GM23338 (cell line): ENCODE measurements around the gene PCP4L1. TPM values are rescaled to one million over a fixed set of nuclear protein-coding genes. Genes with fewer than 3 reads are reported as not detected.

Experiments
- ATAC-seq: fragments of 200-7000 bp; cut with Tn5 transposase; 3 replicates; pipeline ENCODE4 v1.9.1; 2020
- DNase-seq: peaks from one replicate; pipeline ENCODE4 v3.0.0-alpha.2; 2015; ENCODE audit warnings: low spot score
- H2AFZ ChIP-seq: fragments of 200-600 bp; sonication (generic); 2 replicates; pipeline ENCODE4 v1.8.0; 2016; ENCODE audit warnings: antibody characterized with exemption, mild to moderate bottlenecking, moderate library complexity
- H3F3A ChIP-seq: fragments of 200-600 bp; sonication (generic); replicated peaks from 2 replicates; pipeline ENCODE4 v1.8.0; 2017; ENCODE audit warnings: antibody characterized with exemption, mixed run types, low read depth
- H3K27ac ChIP-seq: fragments of 200-600 bp; sonication (generic); 2 replicates; pipeline ENCODE4 v1.6.1; 2016; ENCODE audit warnings: low read depth
- H3K27me3 ChIP-seq: fragments of 200-600 bp; sonication (generic); 2 replicates; pipeline ENCODE4 v1.8.0; 2016; ENCODE audit warnings: mild to moderate bottlenecking, mixed run types, moderate library complexity; ENCODE audit not compliant: insufficient read depth
- H3K36me3 ChIP-seq: fragments of 200-600 bp; sonication (generic); 2 replicates; pipeline ENCODE4 v1.8.0; 2016; ENCODE audit warnings: mild to moderate bottlenecking; ENCODE audit not compliant: insufficient read depth
- H3K4me1 ChIP-seq: fragments of 200-600 bp; sonication (generic); 2 replicates; pipeline ENCODE4 v1.8.0; 2016; ENCODE audit warnings: mild to moderate bottlenecking, moderate library complexity; ENCODE audit not compliant: insufficient read depth
- H3K4me2 ChIP-seq: fragments of 200-600 bp; sonication (generic); 2 replicates; pipeline ENCODE4 v1.7.1; 2017; ENCODE audit warnings: mixed run types
- H3K4me3 ChIP-seq: fragments of 200-600 bp; sonication (generic); 2 replicates; pipeline ENCODE4 v1.6.1; 2016; ENCODE audit warnings: mixed run types
- H3K79me2 ChIP-seq: fragments of 200-600 bp; sonication (generic); replicated peaks from 2 replicates; pipeline ENCODE4 v1.8.0; 2017; ENCODE audit warnings: mild to moderate bottlenecking; ENCODE audit not compliant: insufficient read depth
- H3K9me2 ChIP-seq: fragments of 200-600 bp; sonication (generic); 2 replicates; pipeline ENCODE4 v1.8.0; 2017; ENCODE audit not compliant: insufficient read depth
- H4K20me1 ChIP-seq: fragments of 200-600 bp; sonication (generic); replicated peaks from 2 replicates; pipeline ENCODE4 v1.8.0; 2017; ENCODE audit warnings: mild to moderate bottlenecking; ENCODE audit not compliant: insufficient read depth
- H3K27ac Mint-ChIP-seq: 2 replicates; pipeline ENCODE4 v1.8.0; 2020; ENCODE audit warnings: inconsistent platforms, mild to moderate bottlenecking, moderate library complexity, mixed read lengths
- H3K27me3 Mint-ChIP-seq: 3 replicates; pipeline ENCODE4 v1.8.0; 2022; ENCODE audit warnings: low read depth, mild to moderate bottlenecking, moderate library complexity, mixed read lengths, inconsistent platforms; ENCODE audit not compliant: insufficient read depth, poor library complexity
- H3K36me3 Mint-ChIP-seq: 3 replicates; pipeline ENCODE4 v1.8.0; 2021; ENCODE audit warnings: low read depth, mild to moderate bottlenecking, inconsistent platforms, moderate library complexity, mixed read lengths
- H3K4me1 Mint-ChIP-seq: 3 replicates; pipeline ENCODE4 v1.8.0; 2020; ENCODE audit warnings: mild to moderate bottlenecking, inconsistent platforms, mixed read lengths
- H3K4me3 Mint-ChIP-seq: 3 replicates; pipeline ENCODE4 v1.8.0; 2021; ENCODE audit warnings: moderate library complexity, mild to moderate bottlenecking, inconsistent platforms, mixed read lengths
- H3K9me3 Mint-ChIP-seq: 3 replicates; pipeline ENCODE4 v1.8.0; 2020; ENCODE audit warnings: moderate library complexity, mild to moderate bottlenecking, inconsistent platforms, mixed read lengths
- CREB1 ChIP-seq: fragments of 250-450 bp; sonication (Bioruptor Pico); IDR thresholded peaks from 2 replicates; pipeline ENCODE4 v1.5.0; 2020; ENCODE audit warnings: low read depth, mild to moderate bottlenecking, moderate library complexity
- CTCF ChIP-seq, 2 experiments: fragments of 200-600 bp in 1 of 2; sonication (generic) in 1 of 2; conservative IDR thresholded peaks; 2 replicates each; pipeline versions ENCODE4 v1.5.1 to v1.6.1; 2016 to 2017; ENCODE audit warnings: antibody characterized with exemption in 2 of 2, low read depth in 2 of 2, mild to moderate bottlenecking in 2 of 2, moderate library complexity in 1 of 2
- ETS1 ChIP-seq: IDR thresholded peaks from 2 replicates; pipeline ENCODE4 v1.6.1; 2016; ENCODE audit warnings: antibody characterized with exemption
- EZH2 ChIP-seq: fragments of 200-600 bp; sonication (generic); IDR thresholded peaks from one replicate; pipeline ENCODE4 v1.8.0; 2017; ENCODE audit warnings: antibody characterized with exemption, mild to moderate bottlenecking, low read depth; ENCODE audit not compliant: unreplicated experiment
- EZH2phosphoT487 ChIP-seq: fragments of 200-600 bp; sonication (generic); IDR thresholded peaks from one replicate; pipeline ENCODE4 v1.8.1; 2018; ENCODE audit warnings: antibody characterized with exemption; ENCODE audit not compliant: unreplicated experiment
- JUNB ChIP-seq: IDR thresholded peaks from one replicate; pipeline ENCODE4 v1.6.1; 2016; ENCODE audit warnings: antibody characterized with exemption; ENCODE audit not compliant: unreplicated experiment
- NANOG ChIP-seq: IDR thresholded peaks from 2 replicates; pipeline ENCODE4 v1.6.1; 2016; ENCODE audit warnings: antibody characterized with exemption, borderline replicate concordance
- POLR2AphosphoS5 ChIP-seq: IDR thresholded peaks from 2 replicates; pipeline ENCODE4 v1.6.1; 2016; ENCODE audit warnings: antibody characterized with exemption, low read depth
- REST ChIP-seq: IDR thresholded peaks from one replicate; pipeline ENCODE4 v1.6.1; 2018; ENCODE audit warnings: antibody characterized with exemption; ENCODE audit not compliant: unreplicated experiment
- STAT1 ChIP-seq: IDR thresholded peaks from one replicate; pipeline ENCODE4 v1.6.1; 2016; ENCODE audit warnings: antibody characterized with exemption; ENCODE audit not compliant: unreplicated experiment
- ZNF114 ChIP-seq: fragments of 250-450 bp; sonication (Bioruptor Pico); IDR thresholded peaks from 2 replicates; pipeline ENCODE4 v1.5.0; 2020; ENCODE audit warnings: mild to moderate bottlenecking, moderate library complexity
- ZNF331 ChIP-seq: fragments of 250-450 bp; sonication (Bioruptor Pico); IDR thresholded peaks from 2 replicates; pipeline ENCODE4 v1.5.0; 2020; ENCODE audit warnings: low read depth, mild to moderate bottlenecking, moderate library complexity
- ZNF462 ChIP-seq: fragments of 250-450 bp; sonication (Bioruptor Pico); IDR thresholded peaks from 2 replicates; pipeline ENCODE4 v1.5.0; 2020; ENCODE audit warnings: mild to moderate bottlenecking, moderate library complexity
- polyA plus RNA-seq: library from polyadenylated mRNA; unstranded; fragments of >200 nt; fragmentation: Nextera tagmentation; extraction: Ambion mirVana; gene quantifications from 2 replicates; pipeline ENCODE4 v1.2.1, GENCODE V29; 2016
- total RNA-seq: library from RNA; depleted of rRNA; stranded (reverse); fragments of >200 nt; shearing (Covaris generic); gene quantifications from 2 replicates; pipeline ENCODE4 v1.2.3, GENCODE V29; 2014

The PCP4L1 gene
- total and polyA plus RNA-seq, 2 experiments from 2014 or later, result 1.4 to 1.7 TPM

- no peak overlapping the region for H3K4me3 Mint-ChIP-seq
- H3K4me2 ChIP-seq, result no peak overlapping the region
- TF ChIP-seq EZH2, result no peak
- no peak for TF ChIP-seq EZH2phosphoT487
- no peak for TF ChIP-seq ETS1
- no peak for TF ChIP-seq CREB1 (CRISPR knock-in tag)
- TF ChIP-seq JUNB, result no peak
- no peak for TF ChIP-seq NANOG
- TF ChIP-seq POLR2AphosphoS5, result no peak
- TF ChIP-seq ZNF462 (CRISPR knock-in tag), result no peak
- TF ChIP-seq REST, result no peak
- TF ChIP-seq ZNF114, result no peak
- TF ChIP-seq ZNF331 (CRISPR knock-in tag), result no peak
- TF ChIP-seq CTCF (conservative IDR thresholded peaks at IDR 0.05; ENCODE audit: low read depth in 2 of 2), result no peak
- TF ChIP-seq STAT1, result no peak
- no peak overlapping the region for H3K27ac Mint-ChIP-seq
- H3K9me3 Mint-ChIP-seq, result no peaks in the 10 kb centered on the region
- DNase-seq (no peak), ATAC-seq (no peak)
- no peak overlapping the region for H3K4me3 ChIP-seq
- H3K27ac ChIP-seq, result no peak overlapping the region
- H3K36me3 ChIP-seq, result peaks cover 6% of the 10 kb centered on the region
- no peaks in the 10 kb centered on the region for H3K27me3 ChIP-seq
- H3F3A ChIP-seq, result peaks cover 9% of the 10 kb centered on the region; the same call in 1 of the 2 replicates
- no peaks in the 10 kb centered on the region for H3K79me2 ChIP-seq
- peaks cover 3% of the 10 kb centered on the region for H3K27me3 Mint-ChIP-seq
- H3K4me1 Mint-ChIP-seq, result no peaks in the 10 kb centered on the region; the same call in 2 of the 3 replicates
- no peak overlapping the region for H2AFZ ChIP-seq
- no peaks in the 10 kb centered on the region for H3K9me2 ChIP-seq
- peaks cover 14% of the 10 kb centered on the region for H3K36me3 Mint-ChIP-seq
- no peaks in the 10 kb centered on the region for H3K4me1 ChIP-seq
- no peaks in the 10 kb centered on the region for H4K20me1 ChIP-seq
Observed at GRCh38 chr1:161233102-161233501, 25.4 kb upstream of the PCP4L1 start.
